ENCODE data around the gene MT2A. TPM values are rescaled to one million over a fixed set of nuclear protein-coding genes. Genes with fewer than 3 reads are reported as not detected.

Gene MT2A
- total and polyA plus RNA-seq, 2 of the 13 experiments (the other 11 are each of a cell fraction or from before 2014, with no cell fraction given), result 135 to 371 TPM

DNA sequence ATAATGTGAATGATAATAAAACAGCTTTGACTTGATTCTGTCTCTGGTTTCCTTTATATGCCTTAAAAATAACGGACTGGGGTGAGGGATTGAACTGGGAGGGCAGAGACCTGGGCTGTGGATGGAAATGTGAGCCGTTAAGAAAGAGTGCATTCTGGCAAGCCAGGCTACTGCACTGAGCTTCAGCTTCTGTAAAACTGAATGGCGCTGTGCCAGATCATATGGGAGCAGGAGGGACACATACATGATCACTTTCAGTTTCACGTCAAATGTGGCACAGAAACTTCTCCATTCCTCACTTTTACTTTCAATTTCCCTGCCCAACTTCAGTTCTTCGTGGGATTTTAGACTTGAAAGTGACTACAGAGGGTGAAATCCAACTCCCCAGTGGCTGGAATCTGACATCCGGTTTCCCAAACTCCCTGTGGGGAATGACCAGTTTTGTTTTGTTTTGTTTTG, 1.1 kb downstream of the MT2A start:
- no TSS peak for BruUV-seq (replicated peaks)
- peak; percentile 61; the same call in 1 of the 2 replicates for TF ChIP-seq ETV5 (CRISPR knock-in tag; IDR thresholded peaks at IDR 0.05; ENCODE audit: borderline replicate concordance)
- TF ChIP-seq, protein P1, sequence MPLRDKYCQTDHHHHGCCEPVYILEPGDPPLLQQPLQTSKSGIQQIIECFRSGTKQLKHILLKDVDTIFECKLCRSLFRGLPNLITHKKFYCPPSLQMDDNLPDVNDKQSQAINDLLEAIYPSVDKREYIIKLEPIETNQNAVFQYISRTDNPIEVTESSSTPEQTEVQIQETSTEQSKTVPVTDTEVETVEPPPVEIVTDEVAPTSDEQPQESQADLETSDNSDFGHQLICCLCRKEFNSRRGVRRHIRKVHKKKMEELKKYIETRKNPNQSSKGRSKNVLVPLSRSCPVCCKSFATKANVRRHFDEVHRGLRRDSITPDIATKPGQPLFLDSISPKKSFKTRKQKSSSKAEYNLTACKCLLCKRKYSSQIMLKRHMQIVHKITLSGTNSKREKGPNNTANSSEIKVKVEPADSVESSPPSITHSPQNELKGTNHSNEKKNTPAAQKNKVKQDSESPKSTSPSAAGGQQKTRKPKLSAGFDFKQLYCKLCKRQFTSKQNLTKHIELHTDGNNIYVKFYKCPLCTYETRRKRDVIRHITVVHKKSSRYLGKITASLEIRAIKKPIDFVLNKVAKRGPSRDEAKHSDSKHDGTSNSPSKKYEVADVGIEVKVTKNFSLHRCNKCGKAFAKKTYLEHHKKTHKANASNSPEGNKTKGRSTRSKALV (CRISPR knock-in tag; IDR thresholded peaks at IDR 0.05), result peak; percentile 82
- TF ChIP-seq ZFX (CRISPR knock-in tag; IDR thresholded peaks at IDR 0.05; ENCODE audit: low read depth), result no peak
- no peak for TF ChIP-seq LCORL (IDR thresholded peaks at IDR 0.05)
- peak; percentile 47; the same call in 1 of the 2 replicates for TF ChIP-seq LCORL (CRISPR knock-in tag; IDR thresholded peaks at IDR 0.05)
- TF ChIP-seq NR1H2 (CRISPR knock-in tag; IDR thresholded peaks at IDR 0.05; ENCODE audit: borderline replicate concordance, low read depth), result no peak
- TF ChIP-seq MIER2 (CRISPR knock-in tag; IDR thresholded peaks at IDR 0.05), result 0 out of 2 replicates have a peak, but pooled peaks have one; percentile 17
- TF ChIP-seq ZNF335 (CRISPR knock-in tag; IDR thresholded peaks at IDR 0.05), result 0 out of 2 replicates have a peak, but pooled peaks have one; percentile 33
- TF ChIP-seq HDAC1 (CRISPR knock-in tag; IDR thresholded peaks at IDR 0.05), result 0 out of 2 replicates have a peak, but pooled peaks have one; percentile 46
- TF ChIP-seq SOX6 (IDR thresholded peaks at IDR 0.05), result no peak
- no peak for TF ChIP-seq SOX6 (CRISPR knock-in tag; IDR thresholded peaks at IDR 0.05)
- TF ChIP-seq ASH2L (IDR thresholded peaks at IDR 0.05; ENCODE audit: insufficient read length, low read depth, low read length), result peak; percentile 46
- TF ChIP-seq SAP130 (CRISPR knock-in tag; IDR thresholded peaks at IDR 0.05; ENCODE audit: low read depth), result peak; percentile 52
- TF ChIP-seq MXD4 (CRISPR knock-in tag; IDR thresholded peaks at IDR 0.05), result peak; percentile 62; the same call in 1 of the 2 replicates
- TF ChIP-seq, protein P2, sequence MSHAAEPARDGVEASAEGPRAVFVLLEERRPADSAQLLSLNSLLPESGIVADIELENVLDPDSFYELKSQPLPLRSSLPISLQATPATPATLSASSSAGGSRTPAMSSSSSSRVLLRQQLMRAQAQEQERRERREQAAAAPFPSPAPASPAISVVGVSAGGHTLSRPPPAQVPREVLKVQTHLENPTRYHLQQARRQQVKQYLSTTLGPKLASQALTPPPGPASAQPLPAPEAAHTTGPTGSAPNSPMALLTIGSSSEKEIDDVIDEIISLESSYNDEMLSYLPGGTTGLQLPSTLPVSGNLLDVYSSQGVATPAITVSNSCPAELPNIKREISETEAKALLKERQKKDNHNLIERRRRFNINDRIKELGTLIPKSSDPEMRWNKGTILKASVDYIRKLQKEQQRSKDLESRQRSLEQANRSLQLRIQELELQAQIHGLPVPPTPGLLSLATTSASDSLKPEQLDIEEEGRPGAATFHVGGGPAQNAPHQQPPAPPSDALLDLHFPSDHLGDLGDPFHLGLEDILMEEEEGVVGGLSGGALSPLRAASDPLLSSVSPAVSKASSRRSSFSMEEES (CRISPR knock-in tag; IDR thresholded peaks at IDR 0.05), result no peak
- no peak for TF ChIP-seq ZNF570 (CRISPR knock-in tag; IDR thresholded peaks at IDR 0.05; ENCODE audit: borderline replicate concordance)
- TF ChIP-seq GATAD2A (CRISPR knock-in tag; IDR thresholded peaks at IDR 0.05), result no peak; the same call in 1 of the 2 replicates
- TF ChIP-seq POLR2AphosphoS5 (IDR thresholded peaks at IDR 0.05; ENCODE audit: low read depth, low read length), result 0 out of 2 replicates have a peak, but pooled peaks have one; percentile 16
- TF ChIP-seq KMT2B (CRISPR knock-in tag; IDR thresholded peaks at IDR 0.05), result peak; percentile 59
- TF ChIP-seq SP140L (CRISPR knock-in tag; IDR thresholded peaks at IDR 0.05; ENCODE audit: borderline replicate concordance), result 0 out of 2 replicates have a peak, but pooled peaks have one; percentile 43
- TF ChIP-seq ZNF768 (CRISPR knock-in tag; IDR thresholded peaks at IDR 0.05), result no peak
- TF ChIP-seq SIN3A (IDR thresholded peaks at IDR 0.05; ENCODE audit: borderline replicate concordance, low read depth, low read length), result peak; percentile 24; the same call in 1 of the 2 replicates
- TF ChIP-seq ZNF337 (CRISPR knock-in tag; IDR thresholded peaks at IDR 0.05; ENCODE audit: borderline replicate concordance, low read depth), result 0 out of 2 replicates have a peak, but pooled peaks have one; percentile 4

More for the DNA sequence above, 1.1 kb downstream of the MT2A start:
- Histone ChIP-seq H3K9ac (ENCODE audit: insufficient read depth, low read depth, low read length) (peak overlapping the region; percentile 68), H4K20me1 (ENCODE audit: insufficient read depth, low read length) (no peaks in the 10 kb centered on the region), H3K36me3 (replicated peaks in 1 of 2; ENCODE audit: control insufficient read depth in 1 of 2, insufficient read depth in 2 of 2, low read length in 2 of 2) (no peaks in the 10 kb centered on the region), H3K9me3 (ENCODE audit: low read length) (no peaks in the 10 kb centered on the region), H3K27ac (ENCODE audit: extremely low read length, insufficient read depth, low read length) (peak overlapping the region; percentile 11), H3K4me3 (replicated peaks in 1 of 3; ENCODE audit: insufficient read depth in 1 of 3, low read depth in 2 of 3, low read length in 3 of 3) (peak overlapping the region; percentile 75 to 84 (median 76)), H3K27me3 (ENCODE audit: control insufficient read depth in 1 of 2, insufficient read depth in 2 of 2, low read length in 2 of 2) (no peaks in the 10 kb centered on the region; a peak in 1 of 5 replicates), H3K79me2 (ENCODE audit: insufficient read depth, low read length) (no peaks in the 10 kb centered on the region), H3K4me1 (ENCODE audit: insufficient read depth, low read length) (peaks cover 66% of the 10 kb centered on the region), H3K4me2 (ENCODE audit: low read depth, low read length) (peak overlapping the region; percentile 91), H2AFZ (ENCODE audit: low read length) (peak overlapping the region; percentile 36)
- intact Hi-C loops (cut with micrococcal nuclease; ENCODE audit: unreplicated experiment) (loop anchor here (2.0 to 10.0 kb wide), 3 partner anchors 17 to 255 kb away; partner anchors contain the start of genes MT1B, MT1F and SLC12A3), in situ Hi-C loops (cut with HindIII; ENCODE audit: extremely low pct_ligation_motif_present, low pct_unique_long_range_greater_than_20kb) (no loop called here)
- CTCF ChIA-PET (ENCODE audit: low intra/inter-chr PET ratio, low total read pairs), result no interaction called here
- 3% methylated on average over 6 of the region's 6 CpGs for WGBS (ENCODE audit: low lambda C conversion rate)
- DNase-seq (ENCODE audit: low spot score), result peak; percentile 75
- peak; percentile 5; the same call in 2 of the 3 replicates for ATAC-seq
- POLR2A ChIA-PET, result interaction anchor here (1.2 to 5.3 kb wide), 4 partner anchors 16 to 158 kb away, joined by 3 to 83 read pairs (median 10); partner anchors contain the start of genes MT1E, MT1F, MT1X and NUDT21
- FAIRE-seq, result no peak
